DOHH2 (cell line): Measurements from ENCODE around the gene CCDC63.

ENCODE experiments used
- CTCF ChIP-seq: fragments of 200-600 bp; sonication (generic); IDR thresholded peaks from one replicate; pipeline ENCODE4 v1.5.1; 2014; ENCODE audit warnings: antibody characterized with exemption, mild to moderate bottlenecking, low read depth, low read length; ENCODE audit not compliant: poor library complexity, severe bottlenecking
- EZH2phosphoT487 ChIP-seq: fragments of 200-600 bp; sonication (generic); IDR thresholded peaks from 2 replicates; pipeline ENCODE4 v1.6.1; 2017; ENCODE audit warnings: borderline replicate concordance, mild to moderate bottlenecking, antibody characterized with exemption, low read length, moderate library complexity, mixed read lengths

- TF ChIP-seq CTCF (no peak), EZH2phosphoT487 (no peak)
Observed at GRCh38 chr12:110807640-110808039, 39.1 kb upstream of the CCDC63 start.
